GM21723 (cell line): ENCODE data around the gene COX4I1.

Experiments
- ATAC-seq: cut with Tn5 transposase; IDR thresholded peaks from one replicate; pipeline ENCODE4 v1.9.1; 2021; ENCODE audit warnings: mild to moderate bottlenecking, moderate library complexity; ENCODE audit not compliant: unreplicated experiment

Gene COX4I1

DNA sequence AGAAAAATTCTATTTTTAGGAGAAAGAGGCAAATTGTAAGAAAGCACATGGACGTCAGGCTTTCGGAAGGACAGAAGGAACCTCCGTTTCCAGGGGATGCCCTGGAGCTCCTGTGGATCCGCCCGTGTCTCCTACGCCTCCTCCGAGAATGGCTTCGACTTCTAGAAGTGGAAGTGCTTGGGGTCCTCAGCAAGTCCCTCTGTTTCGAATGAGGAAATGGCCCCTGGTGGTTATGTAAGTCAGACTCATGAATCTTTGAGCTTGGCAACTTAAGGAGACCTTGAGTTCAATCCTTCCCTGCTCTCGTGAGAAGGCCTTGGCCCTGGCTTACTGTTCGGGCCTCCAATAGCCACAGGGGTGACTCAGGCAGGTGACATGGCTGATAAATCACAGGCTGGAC is 38.9 kb downstream of the COX4I1 start:
- no peak for ATAC-seq

DNA sequence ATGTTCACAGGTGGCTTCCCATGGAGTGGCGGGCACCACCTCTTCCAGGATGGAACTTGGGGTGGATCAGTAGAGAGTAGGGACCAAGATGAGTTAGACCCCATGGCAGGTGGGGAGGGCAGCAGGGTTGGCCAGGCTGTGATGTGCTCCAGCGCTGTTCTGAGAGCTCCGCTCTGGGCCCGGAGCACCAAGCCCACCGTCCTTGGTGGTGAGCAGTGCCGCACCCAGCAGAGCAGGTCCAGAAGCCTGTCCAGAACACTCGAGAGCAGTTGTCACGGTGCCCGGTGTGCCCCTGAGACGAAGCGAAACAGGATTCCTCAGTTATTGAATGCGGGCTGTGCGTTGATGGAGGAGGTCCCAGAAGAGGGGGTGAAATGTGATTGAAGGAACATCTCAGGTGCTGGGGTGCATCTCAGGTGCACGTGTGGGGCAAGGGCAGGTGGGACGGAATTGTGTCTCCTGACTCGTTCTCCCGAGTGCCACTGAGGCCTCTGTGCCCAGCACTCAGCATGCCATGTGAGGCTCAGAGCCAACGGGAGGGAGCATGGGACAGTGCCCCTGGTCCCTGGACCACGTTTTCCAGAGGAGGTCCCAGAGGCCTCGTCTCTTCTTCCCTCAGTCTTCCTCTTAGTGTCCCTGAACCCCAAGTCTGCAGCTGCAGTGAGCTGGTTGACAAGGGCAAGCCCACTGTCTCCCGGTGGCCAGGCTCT is 39.5 kb downstream of the COX4I1 start:
- ATAC-seq: no peak

DNA sequence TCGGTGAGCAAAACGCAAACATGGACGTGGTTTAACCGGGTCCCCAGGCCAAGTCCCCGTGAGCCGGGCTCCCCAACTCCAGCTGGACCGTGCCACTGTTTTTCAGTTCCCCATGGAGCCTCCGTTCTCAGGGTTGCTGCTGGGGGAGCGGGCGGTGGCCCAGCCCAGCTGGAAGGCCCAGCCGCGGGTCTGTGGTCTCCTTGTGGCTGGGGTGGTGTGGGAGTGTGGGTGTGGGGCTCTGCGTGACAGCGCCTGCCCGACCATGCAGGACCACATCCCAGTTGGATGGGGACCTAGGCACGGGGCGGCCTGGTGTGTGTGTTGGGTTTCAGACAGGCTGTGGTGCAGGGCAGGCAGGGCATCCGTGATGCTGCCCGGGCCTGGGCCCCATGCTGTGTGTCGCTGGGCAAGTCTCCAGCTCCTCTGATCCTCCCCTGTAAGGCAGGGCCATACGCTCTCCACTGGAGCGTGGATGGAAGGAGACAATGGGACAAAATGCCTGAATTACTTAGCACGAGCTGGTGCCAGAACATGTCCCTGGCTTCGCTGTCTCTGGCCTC is 40.3 kb downstream of the COX4I1 start:
- no peak for ATAC-seq

DNA sequence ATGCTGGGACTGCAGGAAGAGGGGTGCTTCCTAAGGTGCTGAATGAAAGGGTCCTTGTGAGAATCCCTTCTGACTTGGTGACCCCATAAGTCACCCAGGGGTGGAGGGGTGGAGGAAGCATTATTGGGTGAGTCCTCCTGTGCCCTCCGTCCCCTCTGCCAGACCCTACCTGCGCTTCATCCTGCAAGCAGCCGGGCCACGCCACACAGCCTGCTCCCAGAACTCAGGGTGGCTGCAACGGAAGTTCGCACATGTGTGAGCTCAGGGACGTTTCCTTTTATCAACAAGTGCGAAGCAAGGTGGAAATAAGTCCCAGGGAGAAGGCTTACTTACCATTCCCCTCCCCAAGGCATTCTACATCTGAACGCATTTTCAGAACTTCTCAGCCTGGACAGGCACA is 40.9 kb downstream of the COX4I1 start:
- ATAC-seq: no peak

DNA sequence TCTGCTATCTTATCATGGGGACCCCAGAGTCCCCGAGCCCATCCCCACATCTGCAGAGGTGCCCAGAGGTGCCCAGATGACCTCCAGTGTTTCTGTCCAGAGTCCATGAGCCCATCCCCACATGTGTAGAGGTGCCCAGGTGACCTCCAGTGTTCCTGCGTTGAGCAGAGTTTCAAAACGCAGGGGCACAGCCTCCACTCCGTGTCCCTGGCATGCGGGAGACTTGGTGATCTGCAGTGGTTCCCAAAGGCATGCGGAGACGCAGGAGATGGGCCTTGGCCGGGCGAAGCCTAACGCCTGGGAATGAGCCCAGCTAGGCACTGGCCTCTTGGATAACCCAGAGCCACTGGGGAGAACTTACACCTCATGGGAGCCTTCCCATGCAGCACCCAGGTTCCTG is 41.3 kb downstream of the COX4I1 start:
- no peak for ATAC-seq

DNA sequence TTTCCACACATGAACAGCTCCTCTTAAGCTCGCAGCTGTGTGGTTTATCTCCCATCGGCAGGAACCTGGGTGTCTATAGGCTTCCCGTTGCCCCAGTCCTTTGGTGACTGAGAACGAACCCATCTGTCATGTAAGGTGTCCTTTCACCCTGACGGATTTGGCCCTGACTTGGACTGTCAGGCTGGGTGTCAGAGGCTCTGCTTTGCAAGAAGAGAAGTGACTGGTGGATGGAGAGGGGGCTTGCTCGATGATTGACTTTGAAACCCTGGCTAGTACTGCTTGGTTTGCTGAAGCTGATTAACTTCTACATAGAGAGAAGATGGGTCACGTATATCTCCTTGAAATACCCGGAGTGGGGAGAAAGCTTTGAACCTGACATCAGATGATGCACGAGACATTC is 42.9 kb downstream of the COX4I1 start:
- ATAC-seq: no peak

DNA sequence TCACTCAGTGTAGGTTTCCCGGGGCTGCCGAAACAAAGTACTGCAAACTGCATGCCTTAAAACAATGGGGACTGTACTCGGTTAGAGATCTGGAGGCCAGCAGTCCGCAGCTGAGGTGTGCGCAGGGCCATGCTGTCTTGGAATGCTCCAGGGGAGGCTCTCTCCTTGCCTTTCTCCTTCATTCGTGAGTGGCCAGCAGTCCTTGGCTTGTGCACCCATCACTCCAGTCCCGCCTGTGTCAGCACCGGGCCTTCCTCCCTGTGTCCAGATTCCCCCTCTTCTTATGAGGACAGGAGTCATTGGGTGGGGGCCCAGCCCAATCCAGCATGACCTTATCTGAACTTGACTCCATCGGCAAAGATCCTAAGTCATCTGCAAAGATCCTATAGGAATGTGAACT is 43.4 kb downstream of the COX4I1 start:
- ATAC-seq: no peak

DNA sequence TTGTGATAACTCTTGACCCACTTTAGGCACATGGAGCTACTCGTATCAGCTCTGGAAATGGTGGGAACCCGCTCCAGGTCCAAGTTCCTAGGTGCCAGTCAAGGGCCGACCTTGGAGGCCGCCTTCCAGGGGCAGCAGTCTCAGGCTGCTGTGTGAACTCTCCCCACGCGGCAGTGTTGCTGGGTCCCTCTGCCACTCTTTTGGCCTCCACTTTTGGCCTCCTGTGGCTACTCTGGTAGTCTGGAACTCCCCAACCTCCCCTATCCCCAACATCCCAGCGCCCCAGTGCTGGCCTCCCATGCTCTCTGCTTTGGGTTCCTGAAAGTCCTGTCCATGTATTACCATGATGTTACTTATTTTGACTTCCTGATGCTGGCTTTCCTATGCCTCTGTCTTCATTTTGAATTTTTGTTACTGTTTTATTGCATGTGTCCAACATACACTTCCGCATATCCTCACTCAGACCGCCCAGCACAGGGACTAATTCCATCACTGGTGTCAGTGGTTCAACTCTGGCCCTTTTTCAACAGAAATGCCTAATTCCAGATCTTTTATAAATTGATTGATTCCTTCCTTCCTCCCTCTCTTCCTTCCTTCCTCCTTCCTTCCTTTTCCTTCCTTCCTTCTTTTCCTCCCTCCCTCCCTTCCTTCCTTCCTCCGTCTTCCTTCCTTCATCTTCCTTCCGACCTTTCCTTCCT is 44.1 kb downstream of the COX4I1 start:
- no peak for ATAC-seq

DNA sequence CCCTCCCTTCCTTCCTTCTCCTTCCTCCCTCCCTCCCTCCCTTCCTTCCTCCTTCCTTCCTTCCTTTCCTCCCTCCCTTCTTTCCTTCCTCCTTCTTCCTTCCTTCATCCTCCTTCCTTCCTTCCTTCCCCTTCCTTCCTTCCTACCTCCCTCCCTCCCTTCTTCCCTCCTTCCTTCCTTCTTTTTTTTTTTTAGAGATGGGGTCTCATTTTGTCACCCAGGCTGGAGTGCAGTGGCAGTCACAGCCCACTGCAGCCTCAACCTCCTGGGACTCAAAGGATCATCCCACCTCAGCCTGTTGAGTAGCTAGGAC is 44.6 kb downstream of the COX4I1 start:
- ATAC-seq: no peak

DNA sequence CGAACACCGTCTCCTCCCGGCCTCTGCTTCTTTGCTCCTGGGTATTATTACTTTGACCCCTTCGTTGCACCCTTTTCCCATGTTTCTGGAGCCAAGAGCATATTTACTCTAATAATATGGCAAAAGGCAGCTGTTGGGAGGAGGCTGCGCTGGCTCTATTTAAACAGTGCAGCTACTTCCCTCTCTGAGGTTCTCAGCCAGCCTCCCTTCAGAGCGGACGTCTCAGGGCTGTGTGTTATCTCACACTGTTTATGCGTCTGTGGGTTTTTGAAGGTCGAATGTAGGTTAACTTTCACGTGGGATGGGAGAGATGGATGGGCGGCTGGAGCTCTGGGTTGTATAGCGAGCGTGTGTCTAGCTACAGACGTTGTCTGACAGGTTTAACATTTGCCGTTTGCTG is 45.3 kb downstream of the COX4I1 start:
- ATAC-seq: no peak

DNA sequence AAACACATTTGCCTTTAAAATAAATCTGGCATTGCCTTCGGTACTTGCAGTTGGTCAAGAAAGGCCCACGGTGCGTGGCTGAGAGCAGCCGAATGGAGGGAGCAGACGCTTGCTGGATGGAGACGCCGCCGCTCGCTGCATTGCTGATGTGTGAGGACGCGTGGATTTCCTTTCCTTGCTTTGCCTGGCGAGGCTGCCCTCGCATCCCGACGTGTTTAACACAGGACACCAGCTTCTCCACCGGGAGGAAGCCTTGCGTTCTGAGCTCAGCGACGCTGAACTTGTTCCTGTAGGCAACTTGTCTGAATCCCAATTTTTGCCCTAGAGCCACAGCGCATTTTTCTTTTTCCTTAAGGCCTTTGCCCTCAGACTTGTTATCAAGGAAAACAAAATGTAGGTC is 45.8 kb downstream of the COX4I1 start:
- ATAC-seq: no peak

DNA sequence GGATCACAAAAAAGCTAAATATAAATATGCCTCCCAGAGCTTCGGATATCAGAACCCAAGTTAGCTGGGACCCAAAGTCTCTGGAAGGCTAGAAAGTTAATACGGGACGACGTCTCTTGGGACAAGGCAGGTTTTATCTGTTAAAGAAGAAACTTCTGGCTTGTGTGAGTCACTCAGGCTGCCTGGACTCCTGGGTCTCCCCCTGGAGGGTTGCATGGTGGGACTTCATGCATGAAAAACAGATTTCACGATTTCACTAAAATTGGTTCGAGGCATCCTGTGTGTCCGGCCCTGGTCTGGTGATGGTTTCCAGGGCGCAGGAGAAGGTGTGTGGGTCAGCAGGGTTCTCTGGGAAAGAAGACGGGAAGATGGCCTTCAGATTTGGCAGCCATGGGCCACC is 47.0 kb downstream of the COX4I1 start:
- no peak for ATAC-seq

DNA sequence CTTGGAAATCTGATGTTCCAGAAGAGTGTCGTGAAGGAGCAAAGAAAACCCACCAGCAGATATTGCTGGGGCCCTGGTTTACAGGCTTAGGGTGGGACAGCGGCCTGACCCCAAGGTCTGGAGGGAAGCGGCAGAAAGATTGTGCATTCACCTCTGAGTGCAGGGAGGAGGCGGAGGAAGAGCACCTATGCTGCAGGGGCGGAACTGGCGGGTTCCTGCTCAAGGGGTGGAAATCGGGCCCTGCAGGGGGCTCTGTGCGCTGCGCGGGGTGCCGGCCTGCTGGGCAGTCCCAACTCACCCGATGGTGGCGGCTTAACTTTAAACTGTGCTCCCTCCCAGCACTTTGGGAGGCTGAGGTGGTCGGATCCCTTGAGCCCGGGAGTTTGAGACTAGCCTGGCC is 47.5 kb downstream of the COX4I1 start:
- ATAC-seq: no peak

DNA sequence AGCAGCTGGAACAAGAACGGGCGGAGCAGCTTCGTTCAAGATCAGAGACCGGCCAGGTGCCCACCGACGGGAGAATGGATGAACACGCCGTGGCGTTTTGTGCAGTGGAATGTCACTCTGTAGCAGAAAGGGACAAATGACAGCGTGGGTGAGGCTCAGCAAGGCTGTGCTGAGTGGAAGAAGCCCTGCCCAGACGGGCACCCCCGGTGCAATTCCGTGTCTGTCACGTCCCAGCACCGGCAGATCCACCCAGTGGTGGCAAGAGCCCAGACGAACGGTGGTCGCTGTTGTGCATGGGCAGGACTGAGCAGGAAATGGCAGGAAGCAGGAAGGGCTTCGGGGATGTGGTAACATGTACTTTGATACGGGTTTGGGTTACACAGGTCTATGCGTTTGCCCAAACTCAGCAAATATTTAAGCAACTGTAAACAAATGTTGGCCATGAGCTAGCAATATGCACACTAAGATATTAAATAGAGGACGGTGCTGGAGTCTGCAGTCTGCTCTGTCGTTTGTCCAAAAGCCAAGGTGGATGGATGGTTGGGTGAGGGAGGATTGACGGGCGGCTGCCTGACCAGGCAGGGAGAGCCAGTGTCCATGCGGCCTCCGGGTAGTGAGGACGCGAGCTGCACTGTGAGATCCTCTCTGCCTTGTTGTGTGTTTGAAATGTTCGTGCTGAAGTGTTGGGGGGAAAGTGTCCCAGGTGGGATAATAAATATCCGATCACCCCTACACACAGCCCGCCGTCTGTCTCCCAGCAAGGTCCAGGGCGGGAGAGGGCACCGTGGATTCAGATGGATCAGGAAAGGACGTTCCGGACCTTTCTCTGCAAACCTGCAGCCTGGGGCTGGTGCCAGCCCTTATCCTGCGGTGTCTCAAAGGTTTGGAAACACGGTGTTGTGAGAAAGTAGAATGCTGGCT is 48.4 kb downstream of the COX4I1 start:
- ATAC-seq: no peak

DNA sequence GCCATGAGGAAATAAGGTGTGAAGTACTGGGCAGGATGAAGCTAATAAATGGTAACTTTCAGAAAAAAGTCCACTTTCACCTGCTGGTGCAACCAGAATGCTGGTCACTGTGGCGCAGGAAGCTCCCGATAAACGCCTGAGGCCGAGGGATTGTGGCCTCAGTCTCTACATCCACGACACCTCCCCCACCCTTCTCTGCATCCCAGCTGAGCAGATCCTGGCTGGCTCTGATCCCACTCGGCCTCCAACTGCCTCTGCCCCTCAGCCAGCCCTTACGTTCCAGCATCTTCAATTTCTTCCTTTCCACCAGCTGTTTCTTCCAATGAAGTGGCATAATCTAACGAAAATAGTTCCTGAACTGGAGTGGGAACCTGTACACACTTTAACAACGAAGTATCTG is 49.5 kb downstream of the COX4I1 start:
- no peak for ATAC-seq

DNA sequence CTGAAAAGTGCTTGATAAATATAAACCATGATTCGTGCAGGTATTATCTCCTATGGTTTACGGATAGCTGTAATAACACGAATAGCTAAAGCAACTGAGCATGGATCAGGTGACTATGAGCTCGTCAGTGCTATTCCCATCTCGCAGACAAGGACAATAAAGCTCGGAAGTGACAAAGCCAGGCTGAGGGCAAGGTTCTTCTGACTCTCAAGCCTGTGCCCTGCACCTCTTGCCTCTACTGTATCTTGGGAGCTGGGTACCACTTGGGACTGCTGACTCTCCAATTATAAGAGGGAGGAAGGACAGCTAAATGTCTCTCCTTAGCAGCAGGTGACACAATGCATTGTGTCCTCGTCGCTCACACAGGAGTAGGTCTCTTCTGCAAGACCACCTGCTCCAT is 49.9 kb downstream of the COX4I1 start:
- ATAC-seq: no peak

DNA sequence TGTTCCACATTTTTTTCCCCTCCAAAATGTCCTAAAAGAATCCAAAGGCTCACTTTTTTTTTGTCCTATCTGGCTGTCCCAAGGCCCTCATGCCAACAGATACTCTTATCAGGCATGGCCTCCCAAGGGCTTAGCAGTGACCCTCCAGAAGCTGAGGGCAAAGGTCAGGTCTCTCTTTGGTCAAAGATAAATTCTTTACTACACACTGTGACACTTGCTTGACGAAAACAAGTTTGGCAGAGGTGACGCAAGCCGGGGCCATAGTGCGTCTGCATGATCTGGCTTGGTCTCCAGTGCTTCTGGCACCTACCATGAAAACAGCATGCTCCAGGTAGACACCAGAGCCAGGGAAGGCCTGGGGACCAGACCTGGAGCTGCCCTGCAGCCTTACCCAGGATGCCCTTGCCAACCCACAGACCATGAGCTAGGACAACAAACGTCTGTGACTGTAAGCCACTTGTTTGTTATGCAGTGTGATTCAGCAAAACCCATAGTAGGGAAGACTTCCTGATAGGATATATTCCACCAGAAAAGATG is 50.9 kb downstream of the COX4I1 start:
- no peak for ATAC-seq

DNA sequence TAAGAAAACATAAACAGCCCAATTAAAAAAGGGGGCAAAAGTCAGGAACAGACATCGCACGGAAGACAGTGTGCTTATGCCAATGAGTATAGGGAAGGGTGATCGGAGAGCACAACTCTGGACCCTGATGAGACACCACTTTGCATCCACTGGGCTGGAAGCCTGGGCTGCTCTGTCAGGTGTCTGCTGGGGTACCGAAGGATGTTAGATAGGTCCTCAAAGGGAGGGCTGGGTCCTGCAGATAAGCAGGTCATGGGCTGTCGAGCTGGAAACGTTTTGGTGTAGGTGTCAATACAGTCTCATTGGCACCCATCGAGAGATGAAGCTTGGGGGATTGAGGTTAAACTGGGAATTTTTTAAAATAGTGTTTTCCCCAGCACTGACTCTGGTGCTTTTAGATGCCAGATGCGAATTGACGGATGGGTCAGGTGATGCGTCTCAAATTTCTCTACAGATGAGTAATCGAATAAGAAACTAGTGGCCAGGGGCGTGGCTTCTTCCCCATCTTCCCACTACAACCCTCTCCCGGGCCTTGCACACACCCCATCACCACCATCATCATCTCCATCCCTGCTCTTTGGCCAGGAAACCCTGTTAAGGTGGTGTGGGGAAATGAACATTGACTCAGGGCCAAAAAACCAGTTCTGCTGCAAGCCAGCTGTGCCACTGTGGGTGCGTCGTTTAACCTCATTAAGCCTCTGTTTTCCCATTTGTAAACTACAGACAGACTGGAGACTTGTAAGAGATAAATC is 51.7 kb downstream of the COX4I1 start:
- ATAC-seq: no peak

DNA sequence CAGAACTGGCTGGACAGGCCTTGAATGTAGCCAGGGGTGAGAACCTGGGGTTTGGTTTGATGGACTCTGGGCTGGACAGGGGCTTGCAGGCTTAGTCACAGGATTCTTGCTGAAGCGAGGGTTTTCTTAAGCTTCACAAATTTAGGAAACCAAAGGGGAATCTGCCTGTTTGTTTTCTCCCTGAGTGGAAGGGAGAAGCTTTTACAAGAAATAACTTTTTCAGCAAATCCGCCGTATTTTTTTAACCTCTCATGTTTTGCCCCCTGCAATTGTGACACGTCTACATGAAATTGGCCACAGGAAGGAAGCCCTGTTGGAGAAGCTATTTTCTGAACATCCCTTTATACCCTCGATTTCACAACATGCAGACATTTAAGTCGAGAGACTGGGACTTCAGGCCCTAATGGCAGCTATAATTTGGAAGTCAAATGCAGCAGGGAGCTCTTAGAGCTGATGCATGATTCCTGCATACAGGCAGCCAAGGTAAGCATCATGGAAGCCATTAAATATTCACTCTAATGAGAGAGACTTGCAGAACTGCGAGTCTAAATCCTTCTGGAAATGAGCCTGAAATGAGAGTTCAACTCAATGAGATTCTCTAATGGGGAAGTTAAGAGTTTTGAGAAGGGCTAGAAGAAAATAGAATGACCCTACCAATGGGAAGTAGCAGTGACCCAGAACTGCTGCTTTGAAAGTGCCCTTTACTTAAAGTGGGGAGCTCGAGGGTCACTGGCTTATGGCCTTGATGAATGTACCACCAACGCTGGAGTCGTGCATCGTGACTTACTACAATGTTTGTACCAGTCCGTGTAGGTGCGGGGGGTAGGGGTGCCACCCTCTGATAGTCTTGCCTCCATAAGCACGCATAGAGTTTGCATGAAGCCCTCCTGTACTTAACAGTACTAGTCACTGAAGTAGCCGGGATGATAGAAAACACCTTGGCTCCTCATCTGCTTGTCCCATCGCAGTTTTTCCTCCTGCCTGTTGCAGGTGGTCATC is 54.4 kb downstream of the COX4I1 start:
- no peak for ATAC-seq
